Esophagus squamous epithelium (tissue), 4 donors: ENCODE data around the gene PSEN1.

Source experiments
- CTCF ChIP-seq, 6 experiments: fragments of 450-650 bp in 4 of 6; fragments of 200-600 bp in 2 of 6; sonication (generic) in 2 of 6; IDR thresholded peaks; one replicate each; pipeline ENCODE4 v1.5.1; 2016 to 2019; ENCODE audit warnings: antibody characterized with exemption in 6 of 6, mild to moderate bottlenecking in 4 of 6, moderate library complexity in 4 of 6
- POLR2A ChIP-seq, 4 donors: fragments of 450-650 bp; IDR thresholded peaks; one replicate each; pipeline ENCODE4 v1.6.1; 2017; ENCODE audit warnings: antibody characterized with exemption in 4 of 4, mild to moderate bottlenecking in 4 of 4, moderate library complexity in 3 of 4

DNA sequence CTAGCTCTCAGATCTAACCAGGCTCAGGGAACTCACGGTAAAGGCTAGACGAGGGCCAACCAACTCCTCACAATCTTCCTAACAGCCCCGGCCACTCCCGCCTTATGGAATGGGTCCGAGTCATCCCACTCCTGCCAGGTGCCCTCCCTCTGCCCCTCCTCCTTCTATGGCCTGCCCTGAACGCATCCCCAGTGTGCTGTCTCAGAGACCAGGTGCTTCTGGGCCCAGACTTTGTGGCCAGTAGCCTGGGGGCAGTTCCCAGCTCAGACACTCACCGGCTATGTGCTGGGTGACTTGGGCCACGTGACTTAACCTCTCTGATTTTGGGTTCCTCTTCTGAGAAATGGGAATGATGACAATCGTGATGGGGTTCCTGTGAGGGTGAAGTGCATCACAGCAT lies 123.5 kb downstream of the PSEN1 start:
- no peak for TF ChIP-seq POLR2A (IDR thresholded peaks at IDR 0.05)
- TF ChIP-seq CTCF (IDR thresholded peaks at IDR 0.05): no peak
